ENCODE measurements around the gene CAMSAP2. TPM values are rescaled to one million over a fixed set of nuclear protein-coding genes. Genes with fewer than 3 reads are reported as not detected.

CAMSAP2 gene
- total RNA-seq, 1 experiment from 2014 or later, result 25.0 TPM

GRCh38 chr1:200905411-200906052, 166.8 kb downstream of the CAMSAP2 start:
- peak; percentile 54; the same call in 1 of the 2 replicates for ATAC-seq
- RAD21 ChIA-PET (ENCODE audit: low non-redundant PET in 1 of 2, low total read pairs in 2 of 2, uncharacterized antibody in 2 of 2, unreplicated experiment in 2 of 2), result no interaction called here
- TF ChIP-seq EZH2phosphoT487 (IDR thresholded peaks at IDR 0.05; ENCODE audit: borderline replicate concordance) (no peak), SRF (IDR thresholded peaks at IDR 0.05; ENCODE audit: low read depth) (no peak), EGR1 (IDR thresholded peaks at IDR 0.05; ENCODE audit: low read depth) (no peak), EZH2 (IDR thresholded peaks at IDR 0.05) (no peak), YY1 (IDR thresholded peaks at IDR 0.05; ENCODE audit: extremely low read depth, insufficient replicate concordance, low read depth, low read length) (no peak), ZNF274 (IDR thresholded peaks at IDR 0.05; ENCODE audit: low read depth, low read length) (no peak), JUND (IDR thresholded peaks at IDR 0.05) (no peak), CBX3 (IDR thresholded peaks at IDR 0.05; ENCODE audit: low read depth) (no peak), SP1 (IDR thresholded peaks at IDR 0.05; ENCODE audit: low read depth) (no peak), TCF7L2 (IDR thresholded peaks at IDR 0.05; ENCODE audit: borderline replicate concordance, extremely low read depth, insufficient read depth, insufficient read length) (no peak), CTCF (IDR thresholded peaks at IDR 0.05 in 2 of 3, conservative IDR thresholded peaks at IDR 0.05 in 1 of 3; ENCODE audit: borderline replicate concordance in 1 of 3, insufficient read depth in 1 of 3, low read depth in 2 of 3, low read length in 2 of 3) (no peak)
- TF ChIP-seq, protein P1, sequence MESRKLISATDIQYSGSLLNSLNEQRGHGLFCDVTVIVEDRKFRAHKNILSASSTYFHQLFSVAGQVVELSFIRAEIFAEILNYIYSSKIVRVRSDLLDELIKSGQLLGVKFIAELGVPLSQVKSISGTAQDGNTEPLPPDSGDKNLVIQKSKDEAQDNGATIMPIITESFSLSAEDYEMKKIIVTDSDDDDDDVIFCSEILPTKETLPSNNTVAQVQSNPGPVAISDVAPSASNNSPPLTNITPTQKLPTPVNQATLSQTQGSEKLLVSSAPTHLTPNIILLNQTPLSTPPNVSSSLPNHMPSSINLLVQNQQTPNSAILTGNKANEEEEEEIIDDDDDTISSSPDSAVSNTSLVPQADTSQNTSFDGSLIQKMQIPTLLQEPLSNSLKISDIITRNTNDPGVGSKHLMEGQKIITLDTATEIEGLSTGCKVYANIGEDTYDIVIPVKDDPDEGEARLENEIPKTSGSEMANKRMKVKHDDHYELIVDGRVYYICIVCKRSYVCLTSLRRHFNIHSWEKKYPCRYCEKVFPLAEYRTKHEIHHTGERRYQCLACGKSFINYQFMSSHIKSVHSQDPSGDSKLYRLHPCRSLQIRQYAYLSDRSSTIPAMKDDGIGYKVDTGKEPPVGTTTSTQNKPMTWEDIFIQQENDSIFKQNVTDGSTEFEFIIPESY (IDR thresholded peaks at IDR 0.05; ENCODE audit: extremely low read depth, insufficient replicate concordance, low read length), result no peak
- CTCF ChIA-PET, result interaction anchor here (0.6 kb wide), 1 partner anchor 1105 kb away, joined by 3 read pairs; the partner anchor contains the start of gene ELF3
- intact Hi-C loops (cut with micrococcal nuclease), result no loop called here
- no peak overlapping the region for H3K9ac ChIP-seq (ENCODE audit: low read length)
- H3K9me2 ChIP-seq (ENCODE audit: insufficient read depth), result no peaks in the 10 kb centered on the region
- no peak overlapping the region for H3K4me3 ChIP-seq (replicated peaks in 1 of 2; ENCODE audit: low read depth in 1 of 2, low read length in 2 of 2)
- H3K4me2 ChIP-seq (ENCODE audit: low read length), result no peak overlapping the region
- no TSS peak for BruUV-seq (replicated peaks)
- H3K4me1 ChIP-seq (ENCODE audit: control insufficient read depth in 1 of 2, insufficient read depth in 2 of 2, low read length in 2 of 2), result no peaks in the 10 kb centered on the region
- H3K36me3 ChIP-seq (ENCODE audit: control insufficient read depth in 1 of 2, insufficient read depth in 2 of 2, low read length in 2 of 2), result peaks cover 0 to 8% of the 10 kb centered on the region in 2 experiments; a peak in 3 of 4 replicates
- H3K9me3 ChIP-seq (ENCODE audit: control insufficient read depth in 1 of 2, insufficient read depth in 1 of 2, low read depth in 1 of 2, low read length in 2 of 2), result no peaks in the 10 kb centered on the region
- H3K27me3 ChIP-seq (ENCODE audit: insufficient read depth, low read length), result no peaks in the 10 kb centered on the region
- no peak overlapping the region for H3K27ac ChIP-seq (ENCODE audit: low read depth, low read length)
- DNase-seq (ENCODE audit: low read depth, low spot score), result no peak
- H2AFZ ChIP-seq (ENCODE audit: low read depth, low read length, poor library complexity, severe bottlenecking), result no peak overlapping the region
- POLR2A ChIA-PET, result no interaction called here
- H3K79me2 ChIP-seq (ENCODE audit: insufficient read depth, low read length), result no peaks in the 10 kb centered on the region
- H4K20me1 ChIP-seq (ENCODE audit: insufficient read depth), result no peaks in the 10 kb centered on the region
